Neuronal stem cell (in vitro differentiated cells): Measurements from ENCODE around the gene ZFP28.

Experiments used
- DNase-seq: peaks from one replicate; pipeline ENCODE4 v3.0.0-alpha.2; 2013; ENCODE audit warnings: low spot score
- H2AFZ ChIP-seq: one replicate; pipeline ENCODE4 v1.6.1; 2013; ENCODE audit warnings: mild to moderate bottlenecking, low read length, inconsistent platforms
- H2AK5ac ChIP-seq: 2 replicates; pipeline ENCODE4 v1.6.1; 2013; ENCODE audit warnings: low read depth, mild to moderate bottlenecking, inconsistent platforms, low read length, moderate library complexity, mixed read lengths
- H2BK120ac ChIP-seq: 2 replicates; pipeline ENCODE4 v1.6.1; 2013; ENCODE audit warnings: low read depth, mild to moderate bottlenecking, inconsistent platforms, low read length, moderate library complexity, mixed read lengths
- H2BK12ac ChIP-seq: one replicate; pipeline ENCODE4 v1.6.1; 2013; ENCODE audit warnings: low read length, inconsistent platforms
- H2BK15ac ChIP-seq: 2 replicates; pipeline ENCODE4 v1.6.1; 2013; ENCODE audit warnings: mild to moderate bottlenecking, low read length, inconsistent platforms, mixed read lengths
- H2BK5ac ChIP-seq: one replicate; pipeline ENCODE4 v1.6.1; 2013; ENCODE audit warnings: inconsistent platforms, mild to moderate bottlenecking, low read length, moderate library complexity
- H3K14ac ChIP-seq: one replicate; pipeline ENCODE4 v1.6.1; 2013; ENCODE audit warnings: low read length, inconsistent platforms
- H3K18ac ChIP-seq: 2 replicates; pipeline ENCODE4 v1.6.1; 2013; ENCODE audit warnings: low read length, inconsistent platforms
- H3K23ac ChIP-seq: 2 replicates; pipeline ENCODE4 v1.6.1; 2013; ENCODE audit warnings: low read depth, mild to moderate bottlenecking, mixed read lengths, low read length, inconsistent platforms; ENCODE audit not compliant: poor library complexity
- H3K27ac ChIP-seq: replicated peaks from 3 replicates; pipeline ENCODE4 v1.5.1; 2013; ENCODE audit warnings: low read length, inconsistent platforms
- H3K27me3 ChIP-seq, 3 experiments: 2 replicates each; pipeline ENCODE4 v1.6.1; 2013; ENCODE audit warnings: low read length in 3 of 3, mild to moderate bottlenecking in 2 of 3, inconsistent platforms in 1 of 3, low read depth in 1 of 3, mixed read lengths in 1 of 3, moderate library complexity in 1 of 3; ENCODE audit not compliant: control insufficient read depth in 3 of 3, insufficient read depth in 3 of 3
- H3K36me3 ChIP-seq, 2 donors: replicated peaks in 1 of 2; 2 replicates each; pipeline ENCODE4 v1.6.1; 2013; ENCODE audit warnings: low read length in 2 of 2; ENCODE audit not compliant: control insufficient read depth in 2 of 2, insufficient read depth in 2 of 2
- H3K4ac ChIP-seq: 2 replicates; pipeline ENCODE4 v1.6.1; 2013; ENCODE audit warnings: inconsistent platforms, mild to moderate bottlenecking, low read length, moderate library complexity
- H3K4me1 ChIP-seq, 2 donors: 1 replicate in 1 of 2; 2 replicates in 1 of 2; pipeline ENCODE4 v1.6.1; 2013; ENCODE audit warnings: low read length in 2 of 2, low read depth in 1 of 2; ENCODE audit not compliant: control insufficient read depth in 2 of 2, insufficient read depth in 1 of 2
- H3K4me2 ChIP-seq: one replicate; pipeline ENCODE4 v1.6.1; 2013; ENCODE audit warnings: mild to moderate bottlenecking, low read length, inconsistent platforms; ENCODE audit not compliant: insufficient read depth, poor library complexity, severe bottlenecking
- H3K4me3 ChIP-seq, 2 donors: 2 replicates each; pipeline ENCODE4 v1.5.1; 2013; ENCODE audit warnings: low read length in 2 of 2, mild to moderate bottlenecking in 2 of 2, inconsistent platforms in 1 of 2, moderate library complexity in 1 of 2
- H3K79me1 ChIP-seq: one replicate; pipeline ENCODE4 v1.6.1; 2013; ENCODE audit warnings: low read depth, mild to moderate bottlenecking, inconsistent platforms, low read length, moderate library complexity
- H3K9ac ChIP-seq: one replicate; pipeline ENCODE4 v1.6.1; 2013; ENCODE audit warnings: mild to moderate bottlenecking, low read depth, low read length, inconsistent platforms; ENCODE audit not compliant: poor library complexity
- H3K9me3 ChIP-seq, 2 donors: replicated peaks in 1 of 2; 2 replicates each; pipeline versions ENCODE3 to v1.6.1; 2013; ENCODE audit warnings: low read length in 2 of 2, mild to moderate bottlenecking in 2 of 2, inconsistent platforms in 1 of 2, low read depth in 1 of 2, mixed read lengths in 1 of 2, moderate library complexity in 1 of 2; ENCODE audit not compliant: control insufficient read depth in 2 of 2, insufficient read depth in 1 of 2
- H4K8ac ChIP-seq: one replicate; pipeline ENCODE4 v1.6.1; 2013; ENCODE audit warnings: low read depth, mild to moderate bottlenecking, inconsistent platforms, low read length, moderate library complexity
- H4K91ac ChIP-seq: one replicate; pipeline ENCODE4 v1.6.1; 2013; ENCODE audit warnings: low read length, low read depth, mild to moderate bottlenecking, inconsistent platforms; ENCODE audit not compliant: poor library complexity
- WGBS, 2 donors: extraction: QIAGEN DNeasy Blood & Tissue Kit; methylation state at CpG; one replicate each; pipeline ENCODE4 v1.1.7; 2013; ENCODE audit warnings: missing lambda C conversion rate in 2 of 2, mixed read lengths in 1 of 2; ENCODE audit not compliant: insufficient read length in 2 of 2, insufficient replicate concordance in 1 of 2; ENCODE audit errors: extremely low coverage in 2 of 2; 5-methylcytosine and 5-hydroxymethylcytosine counted together

ZFP28 gene

GRCh38 chr19:56596676-56597075, 57.9 kb downstream of the ZFP28 start:
- no peak overlapping the region for H3K9ac ChIP-seq
- DNase-seq: no peak
- peaks cover 12% of the 10 kb centered on the region for H3K79me1 ChIP-seq
- no peak overlapping the region for H3K4me2 ChIP-seq
- WGBS, 2 donors: no CpG with 5 or more reads among the region's 4 CpGs
- H3K36me3 ChIP-seq: peaks cover 7 to 44% of the 10 kb centered on the region in 2 donors
- peaks cover 17 to 60% of the 10 kb centered on the region in 2 donors for H3K9me3 ChIP-seq
- H2BK12ac ChIP-seq: no peak overlapping the region
- no peak overlapping the region for H2BK5ac ChIP-seq
- peaks cover 0 to 3% of the 10 kb centered on the region in 2 donors for H3K4me1 ChIP-seq
- H2BK120ac ChIP-seq: no peak overlapping the region
- H4K8ac ChIP-seq: no peak overlapping the region
- no peak overlapping the region for H3K18ac ChIP-seq
- H2AK5ac ChIP-seq: no peak overlapping the region
- no peak overlapping the region for H2BK15ac ChIP-seq
- H3K14ac ChIP-seq: no peak overlapping the region
- H3K23ac ChIP-seq: no peak overlapping the region
- H3K27me3 ChIP-seq: no peaks in the 10 kb centered on the region
- H3K4me3 ChIP-seq: no peak overlapping the region
- no peak overlapping the region for H3K27ac ChIP-seq
- H2AFZ ChIP-seq: no peak overlapping the region
- H3K4ac ChIP-seq: no peak overlapping the region
- no peak overlapping the region for H4K91ac ChIP-seq

- H3K79me1 ChIP-seq: peaks cover 12% of the 10 kb centered on the region
- H3K9ac ChIP-seq: no peak overlapping the region
- H3K36me3 ChIP-seq: peaks cover 8 to 54% of the 10 kb centered on the region in 2 donors
- no peak overlapping the region for H2BK120ac ChIP-seq
- no peak overlapping the region for H3K4me3 ChIP-seq
- H4K91ac ChIP-seq: no peak overlapping the region
- no peak overlapping the region for H2BK15ac ChIP-seq
- H3K14ac ChIP-seq: no peak overlapping the region
- no peak overlapping the region for H4K8ac ChIP-seq
- peaks cover 0 to 3% of the 10 kb centered on the region in 2 donors for H3K4me1 ChIP-seq
- no CpG with 5 or more reads among the region's 4 CpGs for WGBS, 2 donors
- no peak overlapping the region for H3K18ac ChIP-seq
- H2AK5ac ChIP-seq: no peak overlapping the region
- H3K27ac ChIP-seq: no peak overlapping the region
- H2BK5ac ChIP-seq: no peak overlapping the region
- no peak overlapping the region for H3K4ac ChIP-seq
- H3K23ac ChIP-seq: no peak overlapping the region
- DNase-seq: no peak
- peaks cover 18 to 68% of the 10 kb centered on the region in 2 donors for H3K9me3 ChIP-seq
- no peak overlapping the region for H2AFZ ChIP-seq
- no peak overlapping the region for H2BK12ac ChIP-seq
- no peaks in the 10 kb centered on the region for H3K27me3 ChIP-seq
- no peak overlapping the region for H3K4me2 ChIP-seq
These were observed 58.9 kb downstream of the ZFP28 start for GRCh38 chr19:56597696-56598095.

GRCh38 chr19:56601375-56601774, 62.6 kb downstream of the ZFP28 start:
- no peak overlapping the region for H3K4ac ChIP-seq
- no peaks in the 10 kb centered on the region for H3K27me3 ChIP-seq
- H3K4me2 ChIP-seq: no peak overlapping the region
- H2AK5ac ChIP-seq: no peak overlapping the region
- H3K9me3 ChIP-seq: peaks cover 34 to 91% of the 10 kb centered on the region in 2 donors
- peaks cover 19 to 88% of the 10 kb centered on the region in 2 donors for H3K36me3 ChIP-seq
- H4K91ac ChIP-seq: no peak overlapping the region
- H3K4me3 ChIP-seq: no peak overlapping the region
- H4K8ac ChIP-seq: no peak overlapping the region
- no peak for DNase-seq
- no peak overlapping the region for H2AFZ ChIP-seq
- WGBS, 2 donors: no CpG with 5 or more reads among the region's 3 CpGs
- H2BK12ac ChIP-seq: no peak overlapping the region
- H3K79me1 ChIP-seq: peaks cover 8% of the 10 kb centered on the region
- no peak overlapping the region for H2BK5ac ChIP-seq
- no peak overlapping the region for H3K9ac ChIP-seq
- no peaks in the 10 kb centered on the region for H3K4me1 ChIP-seq
- no peak overlapping the region for H3K18ac ChIP-seq
- no peak overlapping the region for H2BK120ac ChIP-seq
- H2BK15ac ChIP-seq: no peak overlapping the region
- no peak overlapping the region for H3K23ac ChIP-seq
- H3K14ac ChIP-seq: no peak overlapping the region
- no peak overlapping the region for H3K27ac ChIP-seq

- Histone ChIP-seq H3K27ac (no peak overlapping the region), H3K18ac (no peak overlapping the region), H3K4me3 (no peak overlapping the region), H2BK15ac (no peak overlapping the region), H3K4me2 (no peak overlapping the region), H3K4me1 (no peaks in the 10 kb centered on the region), H3K14ac (no peak overlapping the region), H2BK5ac (no peak overlapping the region), H3K36me3 (peaks cover 19 to 88% of the 10 kb centered on the region in 2 donors), H2AFZ (no peak overlapping the region), H2AK5ac (no peak overlapping the region), H3K27me3 (no peaks in the 10 kb centered on the region), H2BK12ac (no peak overlapping the region), H4K8ac (no peak overlapping the region), H3K79me1 (peaks cover 6% of the 10 kb centered on the region), H3K9ac (no peak overlapping the region), H3K23ac (no peak overlapping the region), H3K9me3 (peaks cover 34 to 91% of the 10 kb centered on the region in 2 donors), H3K4ac (no peak overlapping the region), H4K91ac (no peak overlapping the region), H2BK120ac (no peak overlapping the region)
- DNase-seq: no peak
- no CpG with 5 or more reads among the region's 6 CpGs for WGBS, 2 donors
These were observed 65.1 kb downstream of the ZFP28 start for GRCh38 chr19:56603829-56604228.
